ENCODE measurements around the gene PLEK2.

DNA sequence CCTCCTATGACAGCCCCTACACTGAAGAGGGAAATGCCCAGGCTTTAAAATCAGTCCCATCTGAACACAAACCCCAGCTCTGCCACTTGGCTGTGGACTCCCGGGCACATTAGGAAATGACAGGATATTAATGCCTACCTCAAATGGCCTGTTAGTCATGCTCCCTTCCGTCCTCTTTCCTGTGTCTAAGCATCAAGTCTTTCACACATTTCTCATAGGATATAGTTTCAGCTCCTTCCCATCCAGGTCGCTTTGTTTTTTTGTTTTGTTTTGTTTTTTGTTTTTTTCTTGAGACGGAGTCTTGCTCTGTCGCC is 16.1 kb downstream of the PLEK2 start:
- TF ChIP-seq CTCF (optimal IDR thresholded peaks at IDR 0.05 in 1 of 3, IDR thresholded peaks at IDR 0.05 in 1 of 3, conservative IDR thresholded peaks at IDR 0.05 in 1 of 3; ENCODE audit: extremely low read depth in 1 of 3, insufficient read depth in 2 of 3, low read length in 3 of 3) (no peak), EZH2 (IDR thresholded peaks at IDR 0.05; ENCODE audit: low read length) (no peak)
